LHCN-M2 (cell line): ENCODE data around the gene MRPL17. TPM values are rescaled to one million over a fixed set of nuclear protein-coding genes. Genes with fewer than 3 reads are reported as not detected.

Experiments
- DNase-seq: peaks from one replicate; pipeline ENCODE4 v3.0.0-alpha.2; 2012; ENCODE audit warnings: low read depth
- total RNA-seq: library from RNA; depleted of rRNA; stranded (reverse); fragments of >200 nt; gene quantifications from 2 replicates; pipeline ENCODE4 v1.2.3, GENCODE V29; 2014

The MRPL17 gene
- total RNA-seq, 1 experiment from 2014 or later, result 98.6 TPM

- DNase-seq, result no peak
Observed at GRCh38 chr11:6654281-6655019, 28.7 kb downstream of the MRPL17 start.

GRCh38 chr11:6653656-6654055 is 29.5 kb downstream of the MRPL17 start:
- DNase-seq, result no peak

GRCh38 chr11:6653097-6653496 is 30.0 kb downstream of the MRPL17 start:
- DNase-seq, result no peak

GRCh38 chr11:6652182-6652581 is 31.0 kb downstream of the MRPL17 start:
- DNase-seq, result no peak

GRCh38 chr11:6650980-6651379 is 32.2 kb downstream of the MRPL17 start:
- no peak for DNase-seq

GRCh38 chr11:6650104-6650503 is 33.0 kb downstream of the MRPL17 start:
- no peak for DNase-seq

GRCh38 chr11:6648501-6648900 is 34.6 kb downstream of the MRPL17 start:
- no peak for DNase-seq

GRCh38 chr11:6647836-6648235 is 35.3 kb downstream of the MRPL17 start:
- DNase-seq, result no peak

GRCh38 chr11:6646918-6647679 is 36.0 kb downstream of the MRPL17 start:
- DNase-seq, result no peak

- no peak for DNase-seq
Observed at GRCh38 chr11:6646576-6646917, 36.6 kb downstream of the MRPL17 start.

- peak; percentile 82 for DNase-seq
Observed at GRCh38 chr11:6646071-6646470, 37.1 kb downstream of the MRPL17 start.

GRCh38 chr11:6642957-6643356 is 40.2 kb downstream of the MRPL17 start:
- no peak for DNase-seq

- no peak for DNase-seq
Observed at GRCh38 chr11:6640985-6641701, 42.0 kb downstream of the MRPL17 start.

- no peak for DNase-seq
Observed at GRCh38 chr11:6640036-6640984, 42.8 kb downstream of the MRPL17 start.

- no peak for DNase-seq
Observed at GRCh38 chr11:6638429-6638828, 44.7 kb downstream of the MRPL17 start.

- no peak for DNase-seq
Observed at GRCh38 chr11:6637871-6638270, 45.3 kb downstream of the MRPL17 start.

GRCh38 chr11:6636480-6636879 is 46.7 kb downstream of the MRPL17 start:
- no peak for DNase-seq

- peak; percentile 86 for DNase-seq
Observed at GRCh38 chr11:6635082-6635932, 47.8 kb downstream of the MRPL17 start.

- no peak for DNase-seq
Observed at GRCh38 chr11:6634534-6634933, 48.6 kb downstream of the MRPL17 start.
